CD4-positive, alpha-beta T cell treated with Interleukin-15 for 4 hours (primary cell): ENCODE measurements around the gene ZG16B.

Source experiments
- DNase-seq: peaks from one replicate; pipeline ENCODE4 v3.0.0-alpha.2; 2020; ENCODE audit warnings: low spot score

Gene ZG16B

DNA sequence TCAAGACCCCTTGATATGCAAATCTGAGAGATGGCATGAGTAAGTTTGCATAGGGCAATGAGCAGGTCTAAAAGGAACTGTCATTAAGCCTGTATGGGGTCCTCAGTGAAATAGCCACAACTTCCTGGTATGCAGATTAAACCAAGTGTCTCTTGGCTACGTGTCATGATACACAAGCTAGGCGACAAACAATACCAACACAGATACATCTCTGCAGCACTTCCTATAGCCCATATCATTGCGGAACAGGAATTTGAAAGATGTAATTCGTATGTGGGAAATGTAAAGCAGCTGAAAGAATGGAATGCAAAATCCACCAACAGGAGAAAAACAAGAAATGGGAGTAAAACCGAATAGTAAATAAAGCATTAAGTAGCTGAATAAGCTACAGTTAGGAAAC, 15.0 kb downstream of the ZG16B start:
- DNase-seq, result no peak

DNA sequence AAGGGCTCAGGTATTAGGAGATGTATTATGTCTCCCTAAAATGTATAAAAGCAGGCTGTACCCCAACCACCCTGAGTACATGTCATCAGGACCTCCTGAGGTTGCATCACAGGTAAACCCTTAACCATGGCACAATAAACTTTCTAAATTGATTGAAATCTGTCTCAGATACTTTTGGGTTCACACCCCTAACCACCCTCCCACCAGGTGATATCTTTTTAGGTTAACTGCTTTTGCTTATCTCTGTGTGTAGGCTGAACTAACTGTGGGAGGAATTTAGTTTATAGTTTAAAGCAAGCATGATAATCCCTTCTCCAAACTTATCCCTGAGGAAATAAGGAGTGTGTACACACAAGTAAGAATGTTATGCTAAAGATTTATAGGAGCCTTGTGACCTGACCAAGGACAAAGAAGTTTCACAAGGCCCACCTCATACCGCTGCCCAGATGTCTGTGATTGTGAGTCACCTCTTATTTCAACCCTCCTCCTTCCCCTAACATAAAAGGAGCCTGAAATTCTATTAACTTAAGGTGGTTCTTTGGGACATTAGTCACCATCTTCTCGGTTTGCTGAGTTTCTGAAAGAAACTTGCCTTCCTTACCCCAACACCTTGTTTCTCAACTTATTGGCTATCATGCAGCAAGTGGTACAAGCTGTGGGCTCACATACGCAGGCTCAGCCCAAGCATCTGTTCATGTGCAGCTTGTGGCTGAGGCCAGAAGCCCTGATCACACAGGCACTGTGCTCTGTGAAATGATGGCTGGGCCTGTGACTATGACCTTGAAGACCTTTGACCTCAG, 16.6 kb downstream of the ZG16B start:
- peak; percentile 14 for DNase-seq

DNA sequence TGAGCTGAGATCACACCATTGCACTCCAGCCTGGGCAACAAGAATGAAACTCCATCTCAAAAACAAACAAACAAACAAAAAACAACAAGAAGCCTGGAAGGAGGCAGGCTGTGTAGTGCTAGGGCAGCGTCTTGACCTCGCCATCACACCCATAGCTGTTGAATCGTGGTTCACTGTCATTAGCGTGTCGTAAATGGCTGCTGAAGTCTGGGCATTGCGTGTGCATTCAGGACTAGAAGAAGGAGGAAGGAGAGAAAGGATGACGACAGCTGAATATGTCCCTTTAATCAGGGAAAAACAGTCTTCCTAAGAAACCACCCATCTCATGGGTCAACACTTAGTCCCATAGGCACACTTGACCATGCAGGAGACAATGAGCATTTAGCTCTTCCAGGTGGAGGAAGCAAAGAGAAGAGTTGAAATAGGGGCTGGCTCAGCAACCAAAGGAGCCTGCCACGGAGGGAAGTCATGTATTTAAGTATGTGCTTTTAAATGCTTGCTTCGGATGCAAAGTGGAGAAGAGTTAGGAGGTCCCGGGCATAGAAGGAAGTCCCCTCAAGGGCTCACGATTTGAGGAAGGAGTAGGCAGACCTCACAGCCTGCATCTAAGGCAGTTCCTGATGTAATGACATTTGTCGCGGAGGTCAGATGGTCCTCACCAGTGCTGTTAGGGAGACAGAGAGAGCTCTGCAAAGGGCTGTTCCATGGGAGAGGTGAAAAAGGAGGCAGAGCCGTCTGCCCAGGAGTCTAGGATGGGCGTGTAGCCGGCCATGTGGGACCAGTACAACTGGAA, 19.0 kb downstream of the ZG16B start:
- DNase-seq, result no peak

DNA sequence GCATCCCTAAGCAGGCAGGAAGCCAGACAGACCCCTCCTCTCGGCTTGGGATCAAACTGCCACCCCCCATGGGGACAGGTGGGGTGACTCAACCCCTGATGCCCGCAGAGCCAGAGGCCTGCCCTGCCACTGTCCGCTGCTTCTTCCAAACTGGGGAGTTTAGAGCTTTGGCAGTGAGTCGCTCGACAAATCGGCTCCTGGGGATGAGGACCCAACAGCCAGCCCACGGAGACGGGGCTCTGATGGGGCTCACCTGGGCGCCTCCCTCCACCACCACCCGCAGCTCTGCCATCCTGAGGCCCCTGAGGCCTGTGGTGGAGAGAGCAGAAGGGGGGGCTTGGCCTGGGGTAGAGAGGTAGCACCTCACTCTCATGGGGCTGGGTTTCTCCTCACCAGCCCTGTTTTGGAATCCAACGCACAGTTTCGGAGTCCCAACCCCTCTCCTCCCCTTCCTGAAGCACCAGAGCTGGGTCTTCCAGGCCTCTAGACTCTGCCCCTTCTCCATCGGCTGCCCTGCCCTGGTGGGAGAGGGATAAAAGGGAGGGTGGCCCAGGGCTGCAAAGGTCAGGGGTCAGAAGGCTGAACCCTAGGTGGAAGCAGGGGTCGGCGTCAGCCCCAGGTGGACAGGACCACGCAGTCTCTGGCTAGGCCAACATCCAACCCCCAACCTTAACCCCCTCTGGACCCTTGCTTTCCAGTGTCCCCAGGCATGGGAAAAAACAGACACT, 22.1 kb downstream of the ZG16B start:
- no peak for DNase-seq

DNA sequence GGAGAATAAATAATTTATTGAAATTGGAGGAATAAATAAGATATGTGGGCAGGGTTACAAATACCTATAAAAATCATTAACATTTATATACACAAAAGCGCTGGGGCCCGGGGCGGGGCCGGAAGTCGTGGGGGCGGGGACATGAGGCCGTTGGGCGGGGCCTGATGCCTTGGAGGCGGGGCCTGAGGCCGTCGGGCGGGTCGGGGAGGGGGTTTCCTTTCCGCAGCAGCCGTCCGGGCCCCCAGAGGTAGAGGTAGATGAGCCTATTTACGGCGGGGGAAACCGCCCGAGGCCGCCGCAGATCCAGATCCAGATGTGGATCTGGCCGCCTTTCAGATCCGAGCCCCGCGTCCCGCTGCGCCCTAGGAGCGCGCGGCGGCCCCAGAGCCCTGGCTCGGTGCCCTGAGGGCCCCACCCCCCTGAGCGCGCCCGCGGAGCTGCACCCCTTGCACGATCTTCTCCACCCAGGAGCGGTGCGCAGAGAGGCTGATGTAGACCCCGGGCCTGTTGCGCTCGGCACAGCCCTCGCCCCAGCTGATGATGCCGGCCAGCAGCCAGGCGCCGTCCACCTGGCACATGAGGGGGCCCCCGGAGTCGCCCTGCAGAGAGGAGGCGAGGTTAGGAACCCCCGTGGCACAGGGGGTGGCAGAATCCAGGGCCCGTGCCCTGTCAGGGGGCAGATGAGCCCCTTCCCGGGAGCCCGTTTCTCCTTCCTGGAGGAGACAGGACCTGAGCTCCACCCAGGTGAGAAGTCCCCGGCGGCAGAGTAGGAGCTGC, 22.8 kb downstream of the ZG16B start:
- no peak for DNase-seq

DNA sequence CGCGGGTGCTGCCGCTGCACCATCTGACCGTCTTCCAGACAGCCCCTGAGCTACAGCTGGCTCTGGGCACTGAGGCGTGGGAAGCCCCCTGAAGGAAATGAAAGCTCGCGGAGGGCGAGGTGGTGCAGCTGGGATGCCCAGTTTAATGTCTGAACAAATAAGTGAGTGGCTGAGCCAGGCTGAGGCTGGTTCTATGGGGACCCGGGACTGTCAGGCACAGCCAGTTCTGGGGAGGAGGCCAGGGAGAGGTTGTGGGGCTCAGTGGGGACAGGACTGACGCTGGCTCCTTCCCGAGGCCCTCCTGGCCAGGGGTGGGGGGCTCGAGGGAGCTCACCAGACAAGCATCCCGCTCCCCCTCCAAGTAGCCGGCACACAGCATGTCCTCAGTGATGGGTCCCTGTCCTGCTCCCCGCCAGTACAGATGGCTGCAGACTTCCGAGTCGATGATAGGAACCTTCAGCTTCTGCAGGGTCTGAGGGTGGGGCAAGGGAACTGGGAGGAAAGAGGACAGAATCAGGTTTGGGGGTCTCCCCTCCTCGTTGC, 23.5 kb downstream of the ZG16B start:
- DNase-seq, result no peak

DNA sequence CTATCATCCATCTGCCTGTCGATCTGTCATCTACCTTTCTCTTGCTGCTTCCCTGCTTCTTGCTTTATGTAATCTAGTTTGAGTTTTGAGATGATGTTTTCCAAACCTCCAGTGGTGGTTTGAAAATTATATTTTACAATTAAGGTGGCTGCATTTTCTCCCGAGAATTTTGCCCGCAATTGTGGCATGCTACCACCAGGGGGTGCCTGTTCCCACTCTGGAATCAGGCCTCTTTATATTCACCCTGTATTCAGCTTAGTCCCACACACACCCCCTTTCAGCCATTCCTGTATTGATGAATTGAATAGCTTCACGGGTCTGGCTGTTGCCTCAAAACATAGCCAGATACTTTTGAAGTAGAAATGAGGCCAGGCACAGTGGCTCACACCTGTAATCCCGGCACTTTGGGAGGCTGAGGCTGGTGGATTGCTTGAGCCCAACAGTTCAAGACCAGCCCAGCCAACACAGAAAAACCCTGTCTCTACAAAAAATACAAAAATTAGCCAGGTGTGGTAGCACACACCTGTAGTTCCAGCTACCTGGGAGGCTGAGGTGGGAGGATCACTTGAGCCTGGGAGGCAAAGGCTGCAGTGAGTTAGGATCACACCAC, 24.7 kb downstream of the ZG16B start:
- no peak for DNase-seq

DNA sequence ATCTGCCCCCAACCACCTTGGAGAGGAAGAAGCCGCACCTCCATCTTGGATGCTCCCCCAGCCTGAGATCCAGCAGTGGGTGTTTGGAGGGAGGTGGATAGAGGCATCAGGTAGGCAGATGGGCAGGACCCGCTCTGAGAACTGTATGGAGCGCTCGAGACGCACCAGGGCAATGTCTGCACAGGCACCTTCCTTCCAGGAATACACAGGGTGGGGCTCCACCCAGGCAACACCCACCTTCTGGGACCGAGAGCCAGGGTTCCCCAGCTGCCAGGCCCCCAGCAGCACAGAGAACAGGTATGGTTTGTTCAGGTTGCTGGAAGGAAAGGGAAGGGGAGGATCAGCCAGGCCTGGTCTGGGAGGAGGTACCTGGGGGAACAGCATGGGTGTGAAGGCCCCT, 25.4 kb downstream of the ZG16B start:
- no peak for DNase-seq

DNA sequence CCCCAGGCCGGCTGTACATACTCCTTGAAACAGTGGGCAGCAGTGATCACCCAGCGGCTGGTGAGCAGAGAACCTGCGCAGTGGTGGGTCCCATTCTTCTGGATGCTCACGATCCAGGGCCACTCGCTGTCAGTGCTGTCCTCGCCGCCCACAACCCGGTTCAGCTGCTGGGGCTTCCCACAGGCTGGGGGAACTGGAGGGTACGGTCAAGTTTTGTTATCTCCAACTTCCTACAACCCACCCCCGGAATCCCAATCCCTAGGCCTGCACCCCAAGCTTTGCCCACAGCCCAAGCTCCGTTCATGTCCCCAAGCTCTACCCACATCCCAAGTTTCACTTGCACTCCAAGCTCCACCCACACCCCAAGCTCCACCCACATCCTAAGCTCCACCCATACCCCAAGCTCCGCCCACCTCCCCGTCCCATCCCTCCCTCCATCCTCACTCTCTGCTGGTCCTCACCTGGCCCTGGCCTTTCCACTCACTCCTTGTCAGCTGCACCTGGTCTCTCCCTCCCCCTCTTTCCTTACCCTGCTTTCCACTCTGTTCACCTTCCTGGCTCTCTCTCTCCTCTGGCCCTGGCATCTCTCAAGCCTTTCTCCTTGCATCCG, 26.1 kb downstream of the ZG16B start:
- no peak for DNase-seq

DNA sequence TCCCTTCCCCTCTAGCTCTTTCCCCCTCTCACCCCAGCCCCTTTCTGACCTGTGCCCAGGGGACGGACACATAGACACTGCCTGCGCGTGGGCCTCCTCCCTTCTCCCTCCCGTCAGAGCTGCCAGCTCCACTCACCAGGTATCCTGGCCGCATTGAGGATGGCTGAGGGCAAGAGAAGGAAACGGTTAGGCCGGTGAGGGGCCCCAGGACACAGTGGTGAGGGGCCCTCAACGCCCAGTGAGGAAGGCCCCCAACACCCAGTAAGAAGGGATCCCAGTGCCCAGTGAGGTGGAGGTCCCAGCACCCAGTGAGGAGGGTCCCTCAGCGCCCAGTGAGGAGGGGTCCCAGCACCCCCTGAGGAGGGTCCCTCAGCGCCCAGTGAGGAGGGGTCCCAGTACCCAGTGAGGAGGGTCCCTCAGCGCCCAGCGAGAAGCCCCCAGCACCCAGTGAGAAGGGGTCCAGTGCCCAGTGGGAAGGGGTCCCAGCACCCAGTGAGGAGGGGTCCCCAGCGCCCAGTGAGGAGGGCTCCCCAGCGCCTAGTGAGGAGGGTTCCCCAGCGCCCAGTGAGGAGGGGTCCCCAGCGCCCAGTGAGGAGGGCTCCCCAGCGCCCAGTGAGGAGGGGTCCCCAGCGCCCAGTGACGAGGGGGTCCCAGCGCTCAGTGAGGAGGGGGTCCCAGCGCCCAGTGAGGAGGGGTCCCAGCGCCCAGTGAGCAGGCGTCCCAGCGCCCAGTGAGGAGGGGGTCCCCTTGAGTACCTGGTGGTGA, 26.8 kb downstream of the ZG16B start:
- no peak for DNase-seq

DNA sequence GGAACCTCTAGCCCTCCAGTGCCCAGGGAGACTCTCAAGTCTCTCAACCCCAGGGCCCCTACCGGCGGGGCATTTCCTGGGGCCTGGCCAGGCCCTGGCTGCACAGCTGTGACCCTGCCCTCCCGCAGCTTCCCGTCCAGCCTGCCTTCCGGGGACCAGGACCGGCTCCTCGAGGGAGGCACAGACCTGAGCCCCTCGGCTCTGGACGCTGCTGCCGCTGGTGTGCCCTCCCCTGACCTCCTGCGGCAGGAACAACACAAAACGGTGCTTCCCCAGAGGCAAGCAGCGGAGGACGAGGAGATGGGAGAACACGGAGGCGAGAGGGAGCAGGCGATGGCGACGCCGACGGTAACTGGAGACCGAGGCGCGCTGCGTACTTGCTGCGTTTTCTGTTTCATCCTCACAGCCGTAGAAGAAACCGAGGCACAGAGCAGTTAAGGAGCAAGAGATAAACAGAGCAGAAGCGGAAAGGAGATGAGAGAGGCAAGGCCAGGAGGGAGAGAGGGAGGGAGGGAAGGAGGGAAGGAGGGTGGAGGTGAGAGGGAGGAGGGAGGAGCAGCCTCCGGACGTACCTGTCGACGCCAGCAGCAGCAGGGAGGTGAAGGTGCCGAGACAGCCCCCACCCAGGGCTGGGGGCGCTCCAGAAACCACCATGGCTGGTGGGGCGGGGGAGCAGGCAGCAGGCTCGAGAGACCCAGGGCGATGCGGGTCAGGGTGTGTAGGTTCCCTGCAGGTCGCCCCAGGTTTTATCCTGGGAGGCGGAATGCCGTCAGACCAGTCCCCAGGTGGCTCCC, 27.5 kb downstream of the ZG16B start, which contains the start of gene PRSS22:
Gene PRSS22 (minus strand): TSS at position 720 of the 794 bp plus-strand sequence. CDS start 66 bp downstream, at position 654.
- no peak for DNase-seq

DNA sequence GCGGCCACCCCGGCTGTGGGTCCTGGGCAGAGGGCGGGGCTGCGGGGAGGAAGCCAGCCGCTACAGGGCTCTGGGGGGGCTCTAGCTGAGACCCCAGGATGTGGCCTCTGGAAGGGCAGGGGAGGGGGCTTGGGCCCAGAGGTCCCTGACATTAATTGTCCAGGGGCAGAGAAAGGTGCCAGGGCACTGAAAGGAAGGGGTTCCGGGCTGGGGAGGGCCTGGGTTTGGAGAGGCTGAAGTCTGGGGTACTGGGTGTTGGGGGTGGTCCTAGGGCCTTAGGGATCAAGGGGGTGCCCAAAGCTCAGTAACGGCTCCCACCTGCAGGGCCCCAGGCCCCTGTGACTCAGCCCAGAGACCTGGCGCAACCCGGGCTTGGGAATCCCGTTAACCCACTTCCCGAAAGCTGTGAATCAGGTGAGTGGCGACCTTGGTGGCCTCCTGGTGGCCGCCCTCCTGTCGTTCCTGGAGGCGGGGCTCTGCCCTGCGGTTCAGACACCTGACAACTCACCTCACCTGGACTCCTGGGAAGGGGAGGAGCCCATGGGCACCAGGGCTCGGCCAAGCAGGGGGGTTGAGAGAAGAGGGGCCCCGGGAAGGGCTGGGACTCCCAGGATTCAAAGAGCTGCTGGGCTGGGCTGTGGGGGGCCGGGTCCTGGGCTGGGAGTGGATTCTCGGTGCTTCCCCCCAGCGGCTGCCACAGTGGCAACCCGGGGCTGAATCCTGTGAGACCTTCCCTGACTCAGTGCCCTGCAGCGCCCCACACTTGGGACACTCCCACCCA, 28.3 kb downstream of the ZG16B start:
- DNase-seq, result no peak

DNA sequence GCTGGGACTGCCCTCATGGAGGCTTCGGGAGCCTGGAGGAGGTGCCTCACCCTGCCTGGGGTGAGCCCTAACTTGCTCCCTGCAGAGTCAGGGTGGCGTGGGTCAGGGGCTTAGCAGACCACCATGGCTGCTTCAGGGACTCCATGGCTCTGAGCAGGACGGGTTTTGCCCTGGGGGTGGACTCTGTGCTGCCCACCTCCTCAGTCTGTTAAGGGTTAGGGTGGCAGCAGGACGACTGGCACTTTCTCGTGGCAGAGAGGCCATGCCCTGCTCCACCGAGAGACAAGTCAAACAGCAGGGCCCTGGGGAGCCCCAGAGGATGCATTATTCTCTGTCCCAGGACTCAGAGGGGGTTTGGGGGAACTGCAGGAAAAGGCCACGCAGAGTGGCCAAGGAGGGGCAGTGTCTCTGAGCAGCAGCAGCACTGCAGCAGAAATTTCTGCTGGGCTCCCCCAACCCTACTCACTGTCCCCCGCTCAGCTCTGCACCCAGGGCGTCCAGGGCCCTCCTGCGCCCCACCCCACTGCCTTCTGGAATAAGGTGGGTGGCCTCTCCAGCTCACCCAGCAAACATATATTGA, 29.7 kb downstream of the ZG16B start:
- no peak for DNase-seq

DNA sequence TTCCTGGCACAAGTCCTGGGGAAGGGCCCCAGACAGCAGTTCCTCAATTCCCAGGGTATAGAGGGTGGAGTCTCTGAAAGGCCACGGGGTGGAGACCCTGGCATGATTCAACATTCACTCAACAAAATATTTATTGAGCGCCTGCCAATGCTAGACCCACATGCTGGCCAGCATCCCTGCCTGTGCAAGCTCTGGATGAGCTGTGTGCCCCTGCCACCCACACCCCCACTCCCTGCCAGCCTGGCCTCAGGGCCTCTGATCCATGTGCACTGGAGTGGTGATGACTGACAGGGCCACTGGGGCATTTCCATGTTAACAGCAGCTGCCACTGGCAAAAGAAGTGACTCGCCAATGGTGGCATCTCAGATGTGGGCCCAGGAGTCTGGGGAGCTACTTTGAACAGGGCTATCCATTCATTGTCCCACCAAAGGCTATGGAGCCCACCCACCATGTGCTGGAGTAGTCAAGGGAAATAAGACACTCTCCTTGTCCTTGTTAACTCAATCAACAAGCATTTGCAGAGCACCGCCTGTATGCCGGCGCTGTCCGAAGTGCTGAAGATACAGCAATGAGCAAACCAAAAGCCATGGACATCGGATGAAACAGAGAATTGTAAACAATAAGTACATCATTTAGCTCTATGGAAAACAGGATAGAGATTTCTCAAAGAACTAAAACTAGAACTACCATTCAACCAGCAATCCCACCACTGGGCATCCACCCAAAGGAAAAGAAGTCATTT, 30.9 kb downstream of the ZG16B start:
- DNase-seq, result no peak

DNA sequence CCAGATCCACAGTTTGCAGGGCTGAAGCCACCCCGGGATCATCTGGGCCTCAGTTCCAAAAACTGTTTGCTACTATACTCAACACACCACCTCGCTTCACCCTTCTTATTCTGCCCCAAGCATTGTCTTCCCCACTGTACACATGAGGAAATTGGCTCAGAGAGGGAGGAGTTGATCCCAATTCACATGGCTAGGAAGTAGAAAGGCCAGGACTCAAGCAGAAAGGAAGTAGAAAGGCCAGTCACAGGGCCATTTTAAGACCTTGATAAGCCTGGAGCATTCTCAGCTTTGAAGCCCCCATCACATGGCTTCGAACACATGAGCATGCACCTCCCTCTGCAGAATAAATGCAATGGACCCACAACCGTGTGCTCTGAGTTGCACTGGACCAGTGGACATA, 35.5 kb downstream of the ZG16B start:
- DNase-seq, result no peak

DNA sequence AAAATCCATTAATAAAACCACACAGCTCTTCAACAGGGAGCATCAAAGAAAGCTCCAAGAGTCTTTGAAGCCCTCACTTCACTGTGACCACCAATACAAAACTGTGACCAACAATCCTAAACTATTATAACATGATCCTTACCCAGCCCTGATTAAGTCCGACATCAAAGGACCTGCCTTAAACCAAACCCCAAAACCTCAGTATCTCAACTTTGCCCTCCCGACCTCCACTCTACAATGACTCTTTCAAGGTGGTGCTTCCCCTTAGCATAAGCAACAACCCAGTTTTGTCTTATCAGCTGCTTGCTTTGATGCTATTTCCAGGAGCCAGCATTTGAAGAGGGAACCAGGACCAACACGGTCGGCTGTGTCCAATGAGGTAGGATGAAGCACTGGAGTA, 36.3 kb downstream of the ZG16B start:
- no peak for DNase-seq

DNA sequence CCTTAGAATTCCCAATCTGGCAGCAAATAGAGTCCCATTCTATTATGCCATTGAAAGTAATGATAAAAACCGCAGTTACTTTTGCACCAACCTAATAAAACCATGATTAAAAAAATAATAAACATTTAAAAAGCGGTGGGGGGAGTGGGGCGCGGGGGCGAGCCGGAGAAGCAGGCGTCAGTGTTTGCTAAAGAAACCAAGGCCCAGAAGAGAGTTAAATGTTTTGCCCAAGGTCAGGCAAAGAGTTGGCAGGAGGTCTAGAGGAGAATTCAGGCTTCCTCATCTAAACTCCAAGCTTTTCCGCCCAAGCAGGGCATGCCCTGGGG, 37.5 kb downstream of the ZG16B start:
- no peak for DNase-seq
